Mucosa of gallbladder (tissue), 1 donor: ENCODE data around the gene CIITA. TPM values are rescaled to one million over a fixed set of nuclear protein-coding genes. Genes with fewer than 3 reads are reported as not detected.
"Not testable (repeated sequence)": the region's sequence is repeated elsewhere in the genome, so short reads cannot be mapped to it uniquely, and the experiment has no call there.

Source experiments
- DNase-seq: peaks from one replicate; pipeline ENCODE4 v3.0.0-alpha.2; 2020; ENCODE audit warnings: low spot score
- total RNA-seq: library from RNA; stranded (reverse); gene quantifications from one replicate; pipeline ENCODE4 v1.2.1, GENCODE V29; 2021
- donor health status: DM: no; HTN: no; CAD: no.

CIITA gene
- total RNA-seq, 1 donor from 2014 or later, result 26.9 TPM

DNA sequence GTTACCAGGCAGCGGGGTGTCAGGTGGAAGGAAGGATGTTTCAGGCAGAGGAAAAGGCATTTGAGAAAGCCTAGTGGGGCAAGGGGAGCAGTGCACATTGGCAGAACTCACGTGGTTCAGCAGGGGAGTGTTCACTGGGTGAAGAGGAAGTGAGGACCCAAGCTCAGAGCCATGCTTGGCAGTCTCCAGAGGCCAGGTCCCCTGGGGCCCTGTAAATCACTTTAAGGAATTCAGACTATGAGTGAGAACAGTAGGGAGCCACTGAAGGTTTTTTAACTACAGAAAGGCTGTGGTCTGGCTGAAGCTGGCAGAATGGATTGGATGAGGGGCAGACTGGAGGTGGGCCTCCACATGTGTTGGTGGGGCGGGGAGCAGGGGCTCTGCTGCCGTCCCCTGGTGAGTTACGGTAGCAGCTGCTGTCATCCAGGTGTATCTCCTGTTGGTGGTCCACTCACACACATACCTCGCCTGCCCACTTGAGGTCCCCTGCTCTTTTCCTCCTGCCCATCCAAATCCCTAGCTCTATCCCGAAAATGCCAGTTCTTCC, 72.5 kb downstream of the CIITA start:
- DNase-seq, result no peak

DNA sequence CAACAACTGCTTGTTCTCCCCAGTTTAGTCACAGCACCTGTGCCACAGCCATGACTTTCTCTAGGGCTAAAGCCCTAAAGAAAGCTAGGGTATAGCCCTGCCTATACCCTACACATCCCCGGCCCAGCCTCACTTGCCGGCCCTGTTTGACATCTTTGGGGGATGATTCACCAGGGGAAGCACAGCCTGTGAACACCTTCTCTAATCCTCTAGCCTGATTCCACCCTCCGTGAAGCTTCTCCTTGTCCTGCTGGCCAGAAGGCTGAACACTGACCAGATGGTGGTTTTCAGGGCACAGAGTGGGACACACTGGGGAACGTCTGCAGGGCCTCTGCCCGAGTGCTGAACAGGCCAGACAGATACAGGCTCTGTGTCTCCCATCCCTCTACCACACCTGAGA, 73.4 kb downstream of the CIITA start:
- DNase-seq, result no peak

DNA sequence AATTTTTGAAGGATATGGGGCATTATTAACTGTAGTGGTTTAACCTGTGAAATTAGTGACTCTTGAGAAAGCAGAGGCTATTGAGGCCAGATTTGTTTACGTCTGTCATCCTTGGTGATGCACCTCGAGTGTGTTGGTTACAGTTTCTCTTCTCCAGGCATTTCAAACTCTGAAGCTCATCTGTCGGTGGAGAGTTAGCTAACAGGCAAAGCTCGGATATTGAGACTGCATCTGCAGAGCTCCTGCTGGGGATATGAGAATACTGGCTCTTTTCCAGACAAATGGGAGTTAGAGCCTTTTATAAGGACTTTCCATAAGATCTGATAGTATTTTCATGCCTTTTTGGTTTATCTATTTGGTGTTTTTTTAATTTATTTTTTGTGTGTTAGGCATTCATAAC, 74.0 kb downstream of the CIITA start:
- DNase-seq, result no peak

DNA sequence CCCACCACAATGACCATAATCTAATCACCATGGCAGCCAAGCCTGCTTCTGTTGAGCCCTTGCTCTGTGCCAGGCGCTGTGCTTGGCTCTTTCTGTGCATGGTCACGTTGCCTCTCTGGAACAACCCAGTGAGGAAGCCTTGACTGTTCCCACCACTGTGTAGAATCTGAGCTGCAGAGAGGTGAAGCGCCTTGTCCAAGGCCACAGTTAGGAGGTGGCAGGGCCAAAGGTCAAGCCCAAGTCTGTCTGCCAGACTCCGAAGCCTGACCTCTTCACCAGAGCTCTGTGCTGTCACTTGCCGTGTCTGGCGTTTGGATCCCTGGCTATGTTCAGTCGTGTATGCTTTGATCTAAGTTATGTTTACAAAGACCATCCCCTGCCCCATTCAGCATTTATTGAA, 77.9 kb downstream of the CIITA start:
- DNase-seq, result no peak

DNA sequence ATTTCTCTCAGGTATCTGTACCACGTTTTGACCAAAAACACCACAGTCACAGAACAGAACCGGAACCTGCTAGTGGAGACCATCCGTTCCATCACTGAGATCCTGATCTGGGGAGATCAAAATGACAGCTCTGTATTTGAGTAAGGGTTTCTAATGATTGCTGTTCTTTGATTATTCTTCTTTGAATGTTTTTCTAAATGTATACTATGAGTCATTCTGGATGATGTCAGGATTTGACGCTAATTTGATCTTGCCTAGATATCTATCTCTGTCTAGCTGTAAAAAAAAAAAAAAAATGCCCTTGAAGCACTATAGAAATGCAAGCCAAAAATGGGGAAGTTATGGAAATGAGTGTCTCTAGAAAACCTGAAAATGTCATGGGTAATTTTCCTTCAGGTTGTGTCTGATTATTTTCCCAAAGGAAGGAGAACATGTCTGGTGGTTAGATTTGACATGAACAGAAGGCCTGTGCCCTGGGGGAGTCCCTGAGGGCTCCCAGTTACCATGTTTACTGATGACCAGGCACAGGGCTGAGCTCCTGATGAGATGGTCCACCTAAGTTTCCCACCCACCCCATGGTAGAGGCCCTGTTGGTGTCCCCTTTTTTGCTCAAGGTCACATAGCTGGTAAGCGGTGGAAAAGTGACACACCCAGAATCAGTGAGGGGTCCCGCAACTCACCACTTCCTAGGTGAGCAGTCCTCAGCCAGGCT, 80.9 kb downstream of the CIITA start:
- DNase-seq, result no peak

DNA sequence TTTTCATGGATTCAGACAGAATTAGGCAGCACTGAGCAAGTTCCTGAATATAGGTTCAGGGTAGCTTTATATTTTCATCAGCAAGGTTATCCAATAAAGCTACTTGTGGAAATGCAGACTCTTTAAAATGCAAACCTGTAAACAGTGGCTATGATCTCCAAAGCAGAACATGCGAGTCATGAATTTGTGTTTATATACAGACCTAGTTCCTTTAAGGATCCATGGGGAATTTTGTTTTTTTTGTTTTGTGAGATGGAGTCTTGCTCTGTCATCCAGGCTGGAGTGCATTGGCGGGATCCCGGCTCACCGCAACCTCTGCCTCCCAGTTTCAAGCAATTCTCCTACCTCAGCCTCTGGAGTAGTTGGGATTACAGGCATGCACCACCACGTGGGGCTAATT, 82.2 kb downstream of the CIITA start:
- no peak for DNase-seq

DNA sequence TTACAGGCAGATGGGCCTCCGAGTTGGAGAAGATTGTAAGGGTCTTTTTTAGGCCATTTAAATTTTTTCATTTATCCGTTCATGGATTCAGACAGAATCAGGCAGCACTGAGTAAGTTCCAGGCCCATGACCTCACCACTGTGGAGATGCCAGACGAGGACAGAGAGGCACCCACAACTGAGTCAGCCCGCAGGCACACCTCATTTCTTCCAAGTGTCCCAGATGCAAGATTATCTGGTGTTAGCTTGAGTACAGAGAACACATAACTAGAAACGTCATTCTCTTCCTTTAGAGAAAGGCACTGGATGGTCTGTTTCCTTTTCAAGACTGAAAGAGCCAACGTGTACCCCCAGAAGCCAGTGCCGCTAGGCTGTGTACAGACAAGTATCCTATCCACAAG, 84.2 kb downstream of the CIITA start:
- DNase-seq, result no peak

DNA sequence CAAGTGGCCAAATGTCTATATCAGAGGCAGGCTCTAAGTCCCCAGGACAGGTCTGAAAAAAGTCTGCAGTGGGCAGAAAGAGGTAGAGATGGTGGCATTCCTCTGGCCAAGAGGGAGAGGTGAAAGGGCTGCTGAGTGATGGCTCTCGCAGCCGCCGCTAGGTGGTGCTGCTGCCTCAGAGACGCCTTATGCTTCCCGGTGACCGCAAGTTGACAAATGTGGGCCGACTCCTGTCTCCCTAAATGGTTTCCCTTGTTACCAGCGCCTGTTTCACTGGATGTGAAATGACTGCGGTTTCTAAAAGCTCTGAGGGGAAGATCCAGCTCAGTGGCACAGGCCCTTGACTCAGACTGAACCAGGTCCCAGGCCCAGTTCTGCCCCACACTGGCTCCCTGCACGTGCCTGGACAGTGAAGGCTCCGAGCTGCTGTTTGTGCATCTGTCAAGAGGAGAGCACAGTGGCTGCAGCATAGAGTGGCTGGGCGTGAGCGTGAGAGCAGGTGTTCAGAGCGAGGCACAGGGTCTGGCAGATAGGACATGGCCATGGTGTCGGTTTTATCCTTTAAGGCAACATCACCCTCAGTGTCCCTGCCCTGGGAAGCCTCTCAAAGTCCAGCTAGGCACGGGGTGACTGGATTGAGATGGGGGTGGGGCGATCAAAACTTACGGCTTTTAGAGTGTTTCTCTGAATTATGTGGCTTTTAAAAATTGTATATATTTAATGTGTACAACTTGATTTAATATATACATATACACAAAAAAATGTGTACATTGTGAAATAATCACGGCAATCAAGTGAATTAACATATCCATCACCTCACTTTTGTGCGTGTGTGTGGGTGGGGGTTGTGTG, 87.3 kb downstream of the CIITA start:
- peak; percentile 81 for DNase-seq

DNA sequence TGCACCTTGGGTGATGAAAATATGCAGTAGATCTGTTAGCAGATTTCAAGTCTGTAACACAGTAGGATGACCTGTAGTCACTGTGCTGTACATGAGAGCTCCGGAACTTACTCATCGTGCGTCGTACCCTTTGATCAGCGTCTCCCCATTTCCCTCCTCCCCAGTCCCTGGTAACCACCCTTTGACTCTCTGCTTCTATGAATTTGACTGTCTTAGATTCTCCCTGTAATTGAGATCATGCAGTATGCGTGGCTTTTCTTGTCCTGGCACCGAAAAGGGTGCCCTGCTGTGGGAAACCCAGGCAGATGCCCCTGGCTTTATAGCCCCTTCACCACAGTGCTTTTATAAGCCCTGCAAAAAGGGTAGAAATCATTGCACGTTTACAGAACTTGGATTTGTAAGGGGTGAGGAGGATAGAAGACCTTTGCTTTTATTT, 87.9 kb downstream of the CIITA start:
- DNase-seq, result no peak

DNA sequence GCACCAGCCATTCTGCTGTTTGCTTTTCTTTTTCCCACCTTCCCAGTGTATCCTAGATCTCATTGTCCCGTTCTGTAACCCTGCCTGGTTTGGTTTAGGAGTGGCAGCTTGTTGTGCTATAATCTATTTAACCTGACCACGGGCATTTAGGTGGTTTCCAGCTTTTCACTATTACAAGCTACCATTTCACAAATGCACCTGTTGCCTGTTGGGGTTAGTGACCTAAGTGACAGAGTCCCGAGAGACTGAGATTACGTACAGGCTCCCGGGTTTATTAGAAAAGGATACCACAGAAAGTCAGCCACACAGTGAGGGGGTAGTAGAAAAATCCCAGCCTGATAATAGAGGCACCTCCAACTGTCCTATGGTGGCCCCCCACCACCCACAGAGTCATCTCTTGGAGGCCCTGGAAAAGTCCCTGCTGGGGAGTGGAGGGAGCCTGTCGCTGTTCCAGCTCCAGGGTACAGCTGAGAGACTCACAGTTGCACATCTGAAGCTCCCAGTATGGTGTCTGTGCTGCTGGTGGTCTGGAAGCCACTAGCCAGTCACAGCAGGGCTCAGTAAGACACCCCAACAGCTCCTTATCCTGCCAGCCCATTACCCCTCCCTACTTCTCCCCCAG, 88.5 kb downstream of the CIITA start:
- no peak for DNase-seq

DNA sequence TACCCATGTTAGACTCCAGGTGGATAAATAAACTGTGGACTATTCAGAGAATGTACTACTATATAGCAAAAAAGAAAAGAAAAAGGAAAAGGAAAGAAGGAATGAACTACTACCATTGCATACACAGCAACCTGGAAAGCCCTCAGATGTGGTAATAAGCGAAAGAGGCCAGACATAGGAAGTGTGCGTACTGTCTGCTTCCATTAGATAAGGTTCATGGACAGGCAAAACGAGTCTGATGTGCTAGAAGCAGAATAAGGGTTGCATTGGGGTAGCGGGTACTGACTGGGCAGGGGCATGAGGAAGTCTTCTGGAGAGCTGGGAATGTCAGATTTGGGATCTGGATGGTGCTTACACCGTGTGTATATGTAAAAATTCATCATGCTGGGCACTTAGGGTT, 89.1 kb downstream of the CIITA start:
- DNase-seq, result no peak

DNA sequence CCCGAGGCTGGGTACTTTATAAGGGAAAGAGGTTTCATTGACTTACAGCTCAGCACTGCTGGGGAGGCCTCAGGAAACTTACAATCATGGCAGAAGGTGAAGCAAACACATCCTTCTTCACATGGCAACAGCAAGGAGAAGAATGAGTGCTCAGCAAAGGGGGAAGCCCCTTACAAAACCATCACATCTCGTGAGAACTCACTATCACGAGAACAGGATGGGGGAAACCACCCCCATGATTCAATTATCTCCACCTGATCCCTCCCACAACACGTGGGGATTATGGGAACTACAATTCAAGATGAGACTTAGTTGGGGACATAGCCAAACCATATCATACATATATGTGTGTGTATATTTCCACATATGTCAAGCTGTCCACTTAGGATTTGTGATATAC, 89.6 kb downstream of the CIITA start:
- not testable (repeated sequence) for DNase-seq

DNA sequence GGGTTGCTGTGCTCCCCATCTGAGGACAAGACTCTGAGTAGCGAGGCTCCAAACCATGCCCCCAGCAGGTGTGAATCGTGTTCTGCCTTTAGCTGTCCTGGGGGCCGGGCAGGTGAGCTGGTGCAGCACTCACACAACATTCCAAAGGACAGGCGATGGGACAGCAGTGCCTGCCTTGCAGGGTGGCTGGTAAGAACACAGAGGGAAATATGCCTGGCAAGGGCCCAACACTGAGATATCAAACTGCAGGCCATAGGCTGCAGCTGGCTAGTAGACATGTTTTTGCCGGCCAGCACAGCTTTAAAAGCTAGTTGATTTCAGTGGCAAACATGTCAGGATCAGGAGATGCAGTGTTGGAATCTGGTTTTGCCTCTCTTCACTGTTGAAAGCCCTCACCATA, 91.0 kb downstream of the CIITA start:
- DNase-seq, result no peak

DNA sequence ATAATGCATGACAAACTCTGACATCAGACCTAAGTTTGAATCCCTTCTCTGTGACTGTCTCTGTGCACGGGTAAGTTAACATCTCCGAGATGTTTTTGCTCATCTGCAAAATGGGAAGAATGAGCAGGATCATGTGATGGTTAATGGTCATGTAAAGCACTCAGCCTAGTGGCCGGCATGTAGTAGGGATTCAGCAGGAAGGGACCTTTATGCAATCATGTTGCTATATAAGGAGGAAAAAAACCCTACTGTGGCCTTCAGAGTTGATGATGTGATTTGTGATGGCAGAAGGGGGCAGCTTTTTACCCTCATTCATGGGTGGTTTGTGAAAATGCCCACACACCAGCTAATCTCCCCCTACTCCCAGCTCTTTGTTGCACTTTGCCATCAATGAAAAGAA, 91.5 kb downstream of the CIITA start:
- no peak for DNase-seq

DNA sequence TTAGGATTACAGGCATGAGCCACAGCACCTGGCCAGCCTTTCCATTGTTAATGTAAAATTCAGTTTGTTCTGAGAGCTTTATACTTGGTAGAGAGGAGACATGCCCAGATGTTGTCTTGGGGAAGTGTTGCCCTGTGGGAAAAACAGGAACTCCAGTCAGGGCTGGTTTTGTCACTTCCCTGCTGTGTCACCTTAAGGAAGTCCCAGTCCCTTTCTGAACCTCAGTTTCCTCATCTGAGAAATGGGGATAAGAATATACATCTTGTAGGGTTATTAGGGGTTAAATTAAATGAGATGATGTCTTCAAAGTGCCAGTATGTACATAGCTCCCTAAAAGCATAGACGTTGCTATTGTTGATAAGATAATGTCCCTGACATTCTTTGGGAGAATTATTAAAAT, 92.6 kb downstream of the CIITA start:
- no peak for DNase-seq

DNA sequence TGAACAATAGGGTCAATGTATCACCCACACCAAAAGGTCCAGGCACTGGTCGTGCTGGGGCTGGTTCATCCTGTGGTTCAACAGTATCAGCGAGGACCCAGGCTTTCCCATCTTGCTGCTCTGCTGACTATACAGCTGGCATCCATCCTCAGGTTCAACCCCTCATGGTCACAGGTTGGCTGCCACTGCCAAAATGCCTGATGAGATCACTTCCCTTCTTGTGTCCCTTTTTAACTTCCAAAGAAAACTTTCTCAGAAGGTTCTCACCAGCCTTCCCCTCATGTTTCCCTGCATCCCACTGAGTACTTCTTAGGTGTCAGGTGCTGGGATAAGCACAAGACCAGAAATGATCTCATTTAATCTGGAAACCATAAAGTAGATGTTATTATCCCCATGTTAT, 93.1 kb downstream of the CIITA start:
- no peak for DNase-seq

DNA sequence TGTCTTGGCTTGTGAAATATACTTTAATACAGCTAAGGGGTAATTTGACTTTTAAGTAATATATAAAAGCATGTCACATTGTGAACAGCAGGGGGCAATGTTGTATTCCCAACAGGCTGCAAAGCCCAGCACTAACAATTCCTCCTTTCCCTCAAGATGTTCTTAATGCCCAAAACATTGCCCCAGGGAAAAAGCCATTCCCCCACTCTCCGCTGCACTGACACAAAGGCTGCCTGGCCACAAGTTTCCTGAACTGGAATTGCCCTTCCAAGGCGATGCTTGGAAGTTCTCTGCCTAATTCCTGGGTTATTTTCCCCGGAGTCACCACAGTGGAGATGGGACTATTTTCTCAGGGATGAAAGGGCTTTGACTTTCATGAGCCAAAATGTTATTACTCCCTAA, 94.6 kb downstream of the CIITA start:
- peak; percentile 53 for DNase-seq

DNA sequence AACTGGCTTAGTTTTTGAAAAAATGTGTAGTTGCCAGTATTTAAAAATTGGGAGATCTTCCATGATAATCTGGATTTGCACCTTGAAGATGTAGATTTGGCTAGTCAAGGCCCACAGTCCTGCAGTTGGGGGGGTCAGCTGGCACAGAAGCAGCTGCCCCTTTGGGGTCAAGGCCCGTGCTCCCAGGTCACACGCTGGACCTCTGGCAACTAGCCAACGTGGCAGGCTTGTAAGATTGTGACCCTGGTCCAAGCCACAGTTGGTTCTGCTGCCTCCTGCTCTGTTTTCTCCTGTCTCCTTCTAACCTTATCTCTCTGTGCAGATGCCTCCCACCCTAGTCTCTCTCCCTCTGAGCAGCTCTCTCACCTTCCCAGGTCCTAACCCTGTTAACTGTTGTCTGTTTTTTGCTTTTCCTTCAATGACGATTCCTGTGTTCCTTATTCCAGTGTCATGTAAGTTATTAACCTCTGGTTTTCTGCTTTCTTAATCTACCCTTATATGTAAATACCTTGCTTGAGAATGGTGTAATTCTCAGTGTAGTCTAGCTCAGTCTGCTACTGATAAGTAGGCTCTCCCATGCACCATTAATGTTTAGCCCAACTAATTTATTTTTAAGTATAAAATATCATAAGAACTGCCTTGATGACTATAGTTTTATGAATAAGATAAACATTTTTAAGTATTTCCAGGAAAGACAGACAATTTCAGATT, 95.3 kb downstream of the CIITA start:
- no peak for DNase-seq

DNA sequence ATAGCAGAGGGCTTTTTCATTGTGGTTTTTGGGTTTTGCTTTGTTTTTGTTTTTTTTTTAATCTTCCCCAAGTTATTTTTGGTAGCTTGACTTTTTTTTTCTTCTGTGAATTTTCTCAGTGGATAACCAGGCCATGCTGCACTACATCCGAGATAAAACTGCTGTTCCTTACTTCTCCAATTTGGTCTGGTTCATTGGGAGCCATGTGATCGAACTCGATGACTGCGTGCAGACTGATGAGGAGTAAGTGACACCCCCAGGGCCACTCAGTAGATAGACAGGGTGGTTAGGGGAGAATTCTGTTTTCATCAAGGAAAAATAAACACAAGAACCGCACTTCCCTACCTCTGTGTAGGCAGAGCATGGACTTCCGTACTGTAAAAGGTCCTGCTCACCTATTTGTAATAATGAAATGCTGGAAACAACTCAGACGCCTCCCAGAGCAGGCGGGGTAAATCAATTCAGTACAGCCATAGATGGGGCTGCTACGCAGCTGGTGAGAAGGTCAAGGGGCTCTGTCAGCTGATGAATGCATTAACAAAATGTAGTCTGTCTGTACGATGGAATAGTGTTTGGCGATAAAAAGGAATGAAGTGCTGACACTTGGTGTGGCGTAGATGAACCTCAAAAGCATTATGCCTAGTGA, 95.9 kb downstream of the CIITA start:
- no peak for DNase-seq

DNA sequence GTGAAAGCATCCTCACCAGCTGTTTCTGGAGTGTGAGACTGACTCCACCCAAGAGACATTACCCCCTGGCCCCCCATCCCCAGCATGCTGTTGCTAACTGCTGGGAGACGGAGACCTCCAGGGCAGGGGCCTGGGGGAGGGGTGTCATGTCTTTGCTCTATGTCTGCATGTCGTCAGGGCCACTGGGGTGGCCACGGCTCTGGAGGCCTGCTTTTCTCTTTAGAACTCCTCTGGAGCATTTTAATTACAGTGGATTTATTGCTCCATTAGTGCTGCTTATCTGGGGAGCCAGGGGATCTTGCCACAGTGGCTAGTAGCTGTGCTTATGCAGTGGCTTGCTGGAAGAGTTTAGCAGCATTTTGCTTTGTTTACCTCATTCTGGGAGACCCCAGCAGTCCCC, 99.6 kb downstream of the CIITA start:
- DNase-seq, result no peak

DNA sequence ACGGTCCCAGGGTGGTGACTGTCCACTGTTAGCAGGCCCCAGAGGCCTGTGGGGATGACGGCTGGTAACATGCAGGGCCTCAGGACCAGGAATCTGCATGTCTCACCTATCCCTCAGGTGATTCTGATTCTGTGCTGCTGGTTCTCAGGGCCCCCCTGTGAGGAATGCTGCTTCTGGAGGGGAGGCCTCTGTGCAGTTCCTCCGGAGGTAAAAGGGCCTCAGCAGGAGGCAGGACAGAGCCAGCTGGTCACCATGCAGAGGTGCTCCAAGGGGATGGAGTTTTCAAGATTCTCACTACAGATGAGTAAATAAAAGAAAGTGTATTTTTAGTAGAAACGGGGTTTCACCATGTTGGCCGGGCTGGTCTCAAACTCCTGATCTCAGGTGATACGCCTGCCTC, 101.1 kb downstream of the CIITA start:
- DNase-seq, result no peak
